ENCODE measurements around the gene ENC1.

The ENC1 gene

GRCh38 chr5:74655716-74656115 lies 15.2 kb upstream of the ENC1 start:
- no peak for DNase-seq (ENCODE audit: low read depth in 3 of 3)

DNA sequence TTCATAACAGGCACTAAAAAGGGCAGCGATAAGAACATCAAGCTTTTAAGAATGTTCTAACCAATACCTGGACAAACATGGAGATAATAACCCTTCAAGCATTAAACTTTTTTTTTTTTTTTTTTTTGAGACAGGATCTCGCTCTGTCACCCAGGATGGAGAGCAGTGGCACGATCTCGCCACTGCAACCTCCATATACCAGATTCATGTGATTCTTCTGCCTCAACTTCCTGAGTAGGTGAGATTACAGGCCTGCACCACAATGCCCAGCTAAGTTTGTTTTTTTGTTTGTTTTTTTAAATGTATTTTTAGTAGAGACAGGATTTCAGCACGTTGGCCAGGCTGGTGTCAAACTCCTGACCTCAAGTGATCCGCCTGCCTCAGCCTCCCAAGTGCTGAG lies 14.7 kb upstream of the ENC1 start:
- DNase-seq (ENCODE audit: low read depth in 3 of 3): no peak

GRCh38 chr5:74653991-74654390 lies 13.5 kb upstream of the ENC1 start:
- DNase-seq (ENCODE audit: low read depth in 3 of 3): no peak

DNA sequence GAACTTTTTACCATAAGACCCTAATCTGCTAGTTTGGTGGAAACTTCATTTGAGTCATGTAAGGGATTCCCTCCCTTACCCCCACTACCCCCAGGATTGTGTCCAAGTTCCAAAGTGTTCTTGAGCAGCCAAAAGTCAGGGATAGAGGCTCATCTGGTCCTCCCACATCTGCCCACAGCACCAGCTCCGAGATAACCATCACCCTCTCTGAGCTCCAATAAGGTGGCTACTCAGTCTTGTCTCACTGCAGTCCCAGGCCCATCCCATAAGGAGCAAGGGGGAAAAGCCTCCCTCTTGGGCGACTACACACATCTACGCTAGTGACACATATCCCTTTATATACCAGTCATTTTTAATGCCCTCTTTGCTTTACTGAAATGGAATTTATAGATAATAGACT lies 12.0 kb upstream of the ENC1 start:
- no peak for DNase-seq (ENCODE audit: low read depth in 3 of 3)

- DNase-seq (ENCODE audit: low read depth in 3 of 3): no peak
Measured at GRCh38 chr5:74651710-74652109, 11.2 kb upstream of the ENC1 start.

DNA sequence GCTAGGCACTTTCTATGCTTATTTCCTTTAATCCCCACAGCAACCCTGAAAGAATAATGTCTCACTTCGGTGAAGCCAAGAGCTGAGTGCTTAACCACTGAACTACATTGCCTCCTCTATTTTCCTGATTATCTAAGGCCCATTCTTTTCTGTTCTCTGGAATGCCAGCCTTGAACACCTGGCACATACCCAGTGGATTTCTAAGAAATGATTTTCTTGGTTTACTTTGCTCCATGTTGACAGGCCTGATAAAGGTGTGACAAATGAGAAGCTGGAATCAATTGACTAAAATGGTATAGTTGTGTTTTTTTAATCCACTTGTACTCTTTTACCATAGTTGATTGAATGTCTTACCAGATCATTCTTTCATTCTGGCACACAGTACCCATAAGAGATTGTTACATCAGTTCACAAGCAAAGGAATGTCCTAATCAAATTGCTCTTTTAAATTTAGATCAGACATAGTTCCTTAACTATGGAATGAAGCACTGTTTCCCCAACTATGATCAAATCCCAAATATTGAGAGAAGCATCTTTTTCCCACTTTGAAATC lies 9.0 kb upstream of the ENC1 start:
- DNase-seq (ENCODE audit: low read depth in 3 of 3): no peak

- no peak for DNase-seq (ENCODE audit: low read depth in 3 of 3)
Measured at GRCh38 chr5:74648835-74649293, 8.3 kb upstream of the ENC1 start.

GRCh38 chr5:74647096-74647495 lies 6.6 kb upstream of the ENC1 start:
- no peak for DNase-seq (ENCODE audit: low read depth in 3 of 3)

DNA sequence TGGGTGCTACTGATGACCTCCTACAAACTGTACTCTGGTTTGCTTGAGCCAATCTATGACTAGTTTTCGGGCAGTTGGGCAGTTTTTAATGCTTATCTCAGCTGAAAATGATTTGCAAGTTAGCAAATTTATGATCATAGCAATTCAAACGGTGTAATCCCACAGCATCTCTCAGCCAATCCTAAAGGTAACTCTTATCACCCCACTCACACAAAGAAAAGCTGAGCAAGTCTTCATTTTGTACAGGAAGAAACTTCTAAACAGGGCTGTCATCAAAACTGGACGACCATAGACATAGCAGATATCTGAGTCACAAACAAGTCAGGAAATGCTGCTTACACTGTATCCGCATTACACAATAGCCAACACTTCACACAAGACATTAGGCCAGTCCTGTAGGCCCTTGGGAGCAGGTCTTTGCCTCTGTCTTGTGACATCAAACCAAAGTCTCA lies 2.6 kb upstream of the ENC1 start:
- DNase-seq (ENCODE audit: low read depth in 3 of 3): no peak

GRCh38 chr5:74642543-74642863 lies 2.0 kb upstream of the ENC1 start:
- no peak for DNase-seq (ENCODE audit: low read depth in 3 of 3)

- DNase-seq (ENCODE audit: low read depth in 3 of 3): no peak
Measured at GRCh38 chr5:74641735-74642542, 1.4 kb upstream of the ENC1 start.

GRCh38 chr5:74640954-74641734 lies 616 bp upstream of the ENC1 start:
- no peak for DNase-seq (ENCODE audit: low read depth in 3 of 3)

DNA sequence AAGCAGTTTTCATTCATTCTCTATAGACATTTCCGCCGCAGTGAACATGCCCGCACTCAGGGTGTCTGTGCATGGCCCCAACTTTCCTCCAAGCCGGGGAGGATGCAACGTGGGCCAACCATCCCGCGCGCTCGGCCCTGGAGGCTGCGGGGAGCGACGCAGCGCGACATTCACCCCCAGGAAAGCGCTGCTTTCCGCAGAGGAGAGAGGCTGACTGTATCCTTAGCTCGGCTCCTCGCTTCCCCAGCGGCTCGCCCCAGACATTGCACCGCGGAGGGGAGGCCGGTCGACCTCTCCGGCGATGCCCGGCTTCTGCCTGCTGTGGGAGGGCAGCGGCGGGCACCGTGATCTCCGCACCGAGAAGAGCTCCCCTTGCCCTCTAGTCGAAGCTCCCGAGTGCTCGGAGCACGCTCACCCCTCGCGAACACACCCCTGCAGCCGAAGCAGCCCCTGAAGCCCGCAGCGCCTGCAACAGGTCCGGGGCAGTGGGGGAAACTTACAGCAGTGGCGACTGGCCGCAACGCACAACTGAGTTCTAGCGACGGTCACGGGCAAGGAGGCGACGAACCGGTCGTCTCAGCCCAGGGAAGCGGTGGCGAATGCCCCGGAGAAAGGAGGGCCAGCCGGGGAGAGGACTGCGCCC lies 600 bp downstream of the ENC1 start:
- no peak for DNase-seq (ENCODE audit: low read depth in 3 of 3)

- DNase-seq (ENCODE audit: low read depth in 3 of 3): no peak
Measured at GRCh38 chr5:74638970-74639806, 1.3 kb downstream of the ENC1 start.

- no peak for DNase-seq (ENCODE audit: low read depth in 3 of 3)
Measured at GRCh38 chr5:74638544-74638969, 2.0 kb downstream of the ENC1 start.

DNA sequence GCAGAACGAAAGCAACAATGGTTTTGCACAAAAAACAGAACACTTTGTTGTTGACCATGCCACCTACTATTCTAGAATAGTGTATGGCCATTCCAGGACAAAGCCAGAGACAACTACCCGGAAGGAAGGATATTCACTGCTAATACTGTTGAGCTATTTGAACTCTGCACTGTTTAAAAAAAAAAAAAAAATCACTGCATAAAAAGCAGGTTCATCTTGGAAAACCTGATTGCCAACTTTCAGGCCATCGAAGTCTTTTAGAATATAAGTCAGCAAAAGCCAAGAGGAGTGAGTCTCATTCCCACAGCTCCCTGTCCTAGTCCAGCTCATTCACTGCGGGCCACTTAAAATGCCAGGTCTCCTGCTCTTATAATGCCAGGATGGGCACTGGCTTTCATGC lies 4.0 kb downstream of the ENC1 start:
- DNase-seq (ENCODE audit: low read depth in 3 of 3): no peak

DNA sequence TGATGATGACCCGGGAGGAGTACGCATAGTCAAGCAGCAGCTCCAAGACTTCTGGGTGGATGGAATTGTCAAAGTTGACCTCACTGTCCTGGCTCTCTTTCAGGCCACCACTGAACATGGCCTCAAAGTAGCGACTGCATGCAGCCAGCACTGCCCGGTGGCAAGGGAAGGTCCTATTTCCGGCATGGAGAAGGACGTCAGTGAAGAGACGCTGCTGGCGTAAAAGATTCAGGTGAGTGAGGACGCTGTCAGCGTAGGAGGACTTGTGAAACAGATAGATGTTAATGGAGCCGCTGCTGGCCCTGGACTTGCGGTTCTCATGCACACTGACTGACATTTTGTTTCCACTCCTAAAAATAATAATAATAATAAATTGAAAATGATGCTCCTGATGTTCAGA lies 4.4 kb downstream of the ENC1 start:
- no peak for DNase-seq (ENCODE audit: low read depth in 3 of 3)

DNA sequence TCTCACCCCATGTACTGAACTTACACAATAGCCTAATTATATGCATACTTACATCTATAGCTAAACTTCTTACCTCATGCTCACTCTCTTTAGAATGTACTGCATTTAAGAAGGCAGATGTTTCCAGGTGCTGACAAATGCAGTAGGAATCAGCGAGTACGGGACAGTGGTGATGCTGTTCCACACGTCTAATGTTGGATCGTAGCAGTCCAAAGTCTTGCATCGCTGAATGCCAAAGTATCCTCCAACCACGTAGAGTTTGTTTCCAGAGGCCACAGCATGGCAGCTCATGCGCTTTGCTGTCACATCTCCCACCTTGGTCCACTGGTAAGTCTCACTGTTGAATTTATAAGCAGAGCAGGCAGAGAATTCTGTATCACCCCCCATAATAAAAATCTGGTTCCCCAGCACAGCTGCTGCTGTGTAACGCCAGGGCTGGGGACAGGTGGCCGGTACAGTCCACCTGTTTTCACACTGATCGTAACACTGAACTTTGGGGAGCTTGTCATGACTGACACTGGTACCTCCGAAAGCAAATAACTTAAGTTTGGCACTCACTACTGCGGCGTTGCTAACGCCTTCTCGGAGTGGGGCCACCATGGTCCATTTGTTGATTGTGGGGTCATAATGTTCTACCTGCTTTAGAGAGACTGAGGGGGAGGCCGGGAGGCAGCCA lies 5.8 kb downstream of the ENC1 start:
- DNase-seq (ENCODE audit: low read depth in 3 of 3): no peak

GRCh38 chr5:74633695-74634094 lies 6.8 kb downstream of the ENC1 start:
- no peak for DNase-seq (ENCODE audit: low read depth in 3 of 3)

- DNase-seq (ENCODE audit: low read depth in 3 of 3): no peak
Measured at GRCh38 chr5:74632947-74633356, 7.6 kb downstream of the ENC1 start.

Measured in stimulated activated CD4-positive, alpha-beta T cell treated with anti-CD3 and anti-CD28 coated beads, TNF-alpha, amount 100 ng/mL, for 48 hours (primary cell).